Endodermal cell (in vitro differentiated cells): ENCODE data around the gene SPPL2A. TPM values are rescaled to one million over a fixed set of nuclear protein-coding genes. Genes with fewer than 3 reads are reported as not detected.

Experiments
- DNase-seq: peaks from one replicate; pipeline ENCODE4 v3.0.0-alpha.2; 2017
- H3K27ac ChIP-seq: 2 replicates; pipeline ENCODE4 v1.5.1; 2013; ENCODE audit warnings: mild to moderate bottlenecking, low read depth, low read length, moderate library complexity
- H3K27me3 ChIP-seq: 2 replicates; pipeline ENCODE4 v1.6.1; 2013; ENCODE audit warnings: mild to moderate bottlenecking, low read length, moderate library complexity; ENCODE audit not compliant: insufficient read depth, control insufficient read depth, poor library complexity, severe bottlenecking
- H3K36me3 ChIP-seq: 2 replicates; pipeline ENCODE4 v1.7.0; 2013; ENCODE audit warnings: mild to moderate bottlenecking, low read length, moderate library complexity; ENCODE audit not compliant: control insufficient read depth, insufficient read depth
- H3K4me1 ChIP-seq: one replicate; pipeline ENCODE4 v1.7.0; 2013; ENCODE audit warnings: low read length; ENCODE audit not compliant: control insufficient read depth, insufficient read depth
- H3K4me3 ChIP-seq: 2 replicates; pipeline ENCODE4 v1.5.1; 2013; ENCODE audit warnings: mild to moderate bottlenecking, low read length, moderate library complexity
- H3K9ac ChIP-seq: 2 replicates; pipeline ENCODE4 v1.6.1; 2013; ENCODE audit warnings: mild to moderate bottlenecking, low read length, moderate library complexity; ENCODE audit not compliant: poor library complexity, severe bottlenecking; ENCODE audit errors: extremely low read depth
- H3K9me3 ChIP-seq: 2 replicates; pipeline ENCODE4 v1.6.1; 2013; ENCODE audit warnings: mild to moderate bottlenecking, low read length, moderate library complexity; ENCODE audit not compliant: control insufficient read depth
- H3K27ac Mint-ChIP-seq: 2 replicates; pipeline ENCODE4 v1.8.0; 2020; ENCODE audit warnings: mixed read lengths
- H3K27me3 Mint-ChIP-seq: 2 replicates; pipeline ENCODE4 v1.8.0; 2021; ENCODE audit warnings: mild to moderate bottlenecking, mixed read lengths; ENCODE audit not compliant: insufficient read depth
- H3K36me3 Mint-ChIP-seq: 2 replicates; pipeline ENCODE4 v1.8.0; 2020; ENCODE audit warnings: low read depth, mixed read lengths
- H3K4me1 Mint-ChIP-seq: 2 replicates; pipeline ENCODE4 v1.8.0; 2020; ENCODE audit warnings: mixed read lengths
- H3K4me3 Mint-ChIP-seq: 2 replicates; pipeline ENCODE4 v1.8.0; 2020; ENCODE audit warnings: mild to moderate bottlenecking, moderate library complexity, mixed read lengths
- H3K9me3 Mint-ChIP-seq: 2 replicates; pipeline ENCODE4 v1.8.0; 2020; ENCODE audit warnings: mild to moderate bottlenecking, mixed read lengths
- WGBS, 2 experiments: methylation state at CpG; one replicate each; pipeline versions ENCODE4 v1.1.5 to v1.1.7; 2013; ENCODE audit warnings: missing lambda C conversion rate in 2 of 2, mixed read lengths in 1 of 2; ENCODE audit not compliant: insufficient coverage in 1 of 2, insufficient read length in 1 of 2; 5-methylcytosine and 5-hydroxymethylcytosine counted together
- total RNA-seq, 2 donors: library from RNA; stranded (reverse); fragmentation: NEBNext Ultra II Directional in 1 of 2; extraction: Animal tissue kit (Norgen Biotek cat#: 25700) in 1 of 2; gene quantifications; 2 replicates in 1 of 2; 3 replicates in 1 of 2; pipeline ENCODE4 v1.2.1, GENCODE V29; 2021
- TF ChIP-seq, protein P1 (sequence below): fragments of 200-600 bp; sonication (generic); conservative IDR thresholded peaks from 2 replicates; pipeline ENCODE4 v1.5.0; 2021; ENCODE audit warnings: antibody characterized with exemption, mild to moderate bottlenecking

The SPPL2A gene
- total RNA-seq, 2 donors from 2014 or later: 62.4 to 78.7 TPM

DNA sequence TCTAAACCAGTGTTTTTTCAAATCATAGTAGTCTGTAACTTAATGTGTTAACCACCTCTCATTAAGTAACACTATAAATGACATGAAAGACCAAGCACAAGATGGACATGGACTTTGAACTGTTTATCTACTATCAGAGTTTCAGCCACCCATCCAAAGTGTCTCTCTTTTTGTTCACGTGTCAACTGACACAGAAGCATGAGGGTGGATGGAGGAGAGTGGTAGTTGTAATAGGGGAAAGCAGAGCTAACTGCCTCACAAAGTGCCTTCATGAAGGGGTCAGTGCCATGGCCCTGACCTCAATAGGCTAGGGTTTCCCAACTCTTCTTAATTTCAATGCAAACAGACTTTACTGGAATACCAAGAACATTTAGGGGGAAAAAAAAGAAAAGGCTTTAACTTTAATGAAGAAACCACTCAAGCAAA, 46.8 kb downstream of the SPPL2A start:
- H3K27me3 Mint-ChIP-seq: no peaks in the 10 kb centered on the region
- no CpG with 5 or more reads among the region's 1 CpG for WGBS, 2 experiments

DNA sequence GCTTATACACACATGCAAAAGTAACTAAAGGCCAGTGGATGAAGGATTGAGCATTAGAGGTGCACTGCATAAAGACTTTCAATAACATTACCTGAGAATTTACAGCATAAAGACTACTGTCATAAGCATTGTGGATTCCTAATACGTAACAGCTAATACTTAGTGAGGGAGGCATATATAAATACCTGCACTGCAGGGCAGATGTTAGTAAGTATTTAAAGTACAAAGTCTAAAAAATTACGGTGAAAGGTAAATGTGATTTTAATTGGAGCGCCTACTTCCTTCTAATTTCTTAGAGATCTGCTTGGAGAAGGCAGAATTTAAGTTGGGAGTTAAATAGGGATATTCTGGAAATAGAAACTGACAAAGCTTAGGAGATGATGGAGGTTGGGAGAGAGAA, 53.5 kb downstream of the SPPL2A start:
- TF ChIP-seq, protein P1, sequence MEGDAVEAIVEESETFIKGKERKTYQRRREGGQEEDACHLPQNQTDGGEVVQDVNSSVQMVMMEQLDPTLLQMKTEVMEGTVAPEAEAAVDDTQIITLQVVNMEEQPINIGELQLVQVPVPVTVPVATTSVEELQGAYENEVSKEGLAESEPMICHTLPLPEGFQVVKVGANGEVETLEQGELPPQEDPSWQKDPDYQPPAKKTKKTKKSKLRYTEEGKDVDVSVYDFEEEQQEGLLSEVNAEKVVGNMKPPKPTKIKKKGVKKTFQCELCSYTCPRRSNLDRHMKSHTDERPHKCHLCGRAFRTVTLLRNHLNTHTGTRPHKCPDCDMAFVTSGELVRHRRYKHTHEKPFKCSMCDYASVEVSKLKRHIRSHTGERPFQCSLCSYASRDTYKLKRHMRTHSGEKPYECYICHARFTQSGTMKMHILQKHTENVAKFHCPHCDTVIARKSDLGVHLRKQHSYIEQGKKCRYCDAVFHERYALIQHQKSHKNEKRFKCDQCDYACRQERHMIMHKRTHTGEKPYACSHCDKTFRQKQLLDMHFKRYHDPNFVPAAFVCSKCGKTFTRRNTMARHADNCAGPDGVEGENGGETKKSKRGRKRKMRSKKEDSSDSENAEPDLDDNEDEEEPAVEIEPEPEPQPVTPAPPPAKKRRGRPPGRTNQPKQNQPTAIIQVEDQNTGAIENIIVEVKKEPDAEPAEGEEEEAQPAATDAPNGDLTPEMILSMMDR: no peak
- H3K9ac ChIP-seq: no peak overlapping the region
- no peaks in the 10 kb centered on the region for H3K4me1 ChIP-seq
- no peak overlapping the region for H3K4me3 ChIP-seq
- Mint-ChIP-seq H3K4me3 (no peak overlapping the region), H3K4me1 (no peaks in the 10 kb centered on the region), H3K27me3 (no peaks in the 10 kb centered on the region), H3K9me3 (no peaks in the 10 kb centered on the region), H3K36me3 (peaks cover 29% of the 10 kb centered on the region), H3K27ac (no peak overlapping the region)
- H3K36me3 ChIP-seq: peaks cover 34% of the 10 kb centered on the region
- no peaks in the 10 kb centered on the region for H3K9me3 ChIP-seq
- H3K27ac ChIP-seq: no peak overlapping the region
- no peaks in the 10 kb centered on the region for H3K27me3 ChIP-seq
- 94 to 100% methylated on average over 3 of the region's 3 CpGs for WGBS, 2 experiments
- DNase-seq: no peak

More for the DNA sequence above, 46.8 kb downstream of the SPPL2A start:
- Mint-ChIP-seq H3K9me3 (no peaks in the 10 kb centered on the region), H3K36me3 (peaks cover 46% of the 10 kb centered on the region), H3K4me1 (no peaks in the 10 kb centered on the region), H3K4me3 (no peak overlapping the region), H3K27ac (no peak overlapping the region)
- Histone ChIP-seq H3K4me1 (no peaks in the 10 kb centered on the region), H3K27ac (no peak overlapping the region), H3K36me3 (peaks cover 53% of the 10 kb centered on the region), H3K9me3 (no peaks in the 10 kb centered on the region), H3K27me3 (no peaks in the 10 kb centered on the region), H3K9ac (no peak overlapping the region), H3K4me3 (no peak overlapping the region)
- DNase-seq: no peak
- TF ChIP-seq, protein P1: no peak

DNA sequence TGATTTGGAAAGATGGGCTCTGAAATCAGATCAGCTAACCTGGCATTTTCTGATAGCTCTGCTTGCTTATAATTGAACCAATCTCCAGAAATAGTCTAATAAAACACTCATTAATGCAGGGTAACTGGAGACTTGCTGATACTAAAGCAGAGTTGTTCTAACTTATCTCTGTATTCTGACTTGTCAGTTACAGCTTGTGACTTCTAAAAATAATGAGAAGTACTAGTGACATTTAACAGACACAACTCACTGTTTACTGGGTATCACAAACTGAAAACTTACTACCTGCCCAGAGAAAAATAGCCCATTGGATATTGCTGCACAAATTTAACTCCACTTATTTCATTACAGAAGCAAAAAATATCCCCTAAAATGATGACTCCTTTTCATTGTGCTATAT, 54.9 kb downstream of the SPPL2A start:
- no peak overlapping the region for H3K27ac ChIP-seq
- no peak overlapping the region for H3K4me3 Mint-ChIP-seq

More for the DNA sequence above, 54.9 kb downstream of the SPPL2A start:
- no peaks in the 10 kb centered on the region for H3K27me3 Mint-ChIP-seq
- H3K9me3 Mint-ChIP-seq: no peaks in the 10 kb centered on the region
- H3K36me3 Mint-ChIP-seq: peaks cover 39% of the 10 kb centered on the region
- H3K27me3 ChIP-seq: no peaks in the 10 kb centered on the region
- no peaks in the 10 kb centered on the region for H3K4me1 Mint-ChIP-seq
- TF ChIP-seq, protein P1: no peak
- H3K9me3 ChIP-seq: no peaks in the 10 kb centered on the region
- H3K9ac ChIP-seq: no peak overlapping the region
- no peaks in the 10 kb centered on the region for H3K4me1 ChIP-seq
- H3K27ac Mint-ChIP-seq: no peak overlapping the region
- H3K36me3 ChIP-seq: peaks cover 39% of the 10 kb centered on the region
- H3K4me3 ChIP-seq: no peak overlapping the region
- no peak for DNase-seq
